Stomach (tissue), 9 donors: ENCODE measurements around the gene BPIFB6. TPM values are rescaled to one million over a fixed set of nuclear protein-coding genes. Genes with fewer than 3 reads are reported as not detected.

Experiments
- DNase-seq, 2 donors: peaks; one replicate each; pipeline versions ENCODE4 v3.0.0 to v3.0.0-alpha.2; 2013 to 2019
- H3K27ac ChIP-seq, 5 donors: fragments of 200-600 bp in 4 of 5; sonication (generic) in 4 of 5; one replicate each; pipeline ENCODE4 v1.5.1; 2013 to 2019; ENCODE audit warnings: mild to moderate bottlenecking in 1 of 5, moderate library complexity in 1 of 5
- H3K27me3 ChIP-seq, 3 donors: fragments of 200-600 bp; sonication (generic); one replicate each; pipeline ENCODE4 v1.5.1; 2017 to 2019; ENCODE audit warnings: mixed run types in 1 of 3
- H3K36me3 ChIP-seq, 4 donors: fragments of 200-600 bp; sonication (generic); 1 replicate in 3 of 4; 2 replicates in 1 of 4; pipeline ENCODE4 v1.5.1; 2016 to 2019
- H3K4me1 ChIP-seq, 4 donors: fragments of 200-600 bp; sonication (generic); one replicate each; pipeline ENCODE4 v1.5.1; 2016 to 2019
- H3K4me3 ChIP-seq, 4 donors: fragments of 200-600 bp; sonication (generic) in 3 of 4; one replicate each; pipeline ENCODE4 v1.5.1; 2016 to 2019; ENCODE audit warnings: mild to moderate bottlenecking in 1 of 4
- H3K9me3 ChIP-seq, 4 donors: fragments of 200-600 bp; sonication (generic); one replicate each; pipeline ENCODE4 v1.5.1; 2016 to 2019
- EP300 ChIP-seq: sonication (generic); formaldehyde crosslinking; IDR thresholded peaks from one replicate; pipeline ENCODE4 v1.6.1; 2017; ENCODE audit warnings: antibody characterized with exemption
- POLR2A ChIP-seq, 4 donors: fragments of 450-650 bp; IDR thresholded peaks; one replicate each; pipeline ENCODE4 v1.6.1; 2016; ENCODE audit warnings: antibody characterized with exemption in 4 of 4, control low read depth in 2 of 4, mild to moderate bottlenecking in 1 of 4, moderate library complexity in 1 of 4
- POLR2AphosphoS5 ChIP-seq, 3 donors: sonication (generic); formaldehyde crosslinking; IDR thresholded peaks; one replicate each; pipeline ENCODE4 v1.6.1; 2016; ENCODE audit warnings: antibody characterized with exemption in 3 of 3
- WGBS, 5 donors: extraction: QIAGEN DNeasy Blood & Tissue Kit in 3 of 5; methylation state at CpG; one replicate each; pipeline versions ENCODE4 v1.1.5 to v1.1.7; 2013 to 2018; 5-methylcytosine and 5-hydroxymethylcytosine counted together
- intact Hi-C: fragments of 100-400 bp; cut with DNase I; formaldehyde crosslinking; loops from one replicate; pipeline ENCODE4 v1.15.1; 2023; ENCODE audit warnings: low total_unique reads
- polyA plus RNA-seq, 3 donors: library from polyadenylated mRNA; stranded (reverse); fragments of 200-250 nt; gene quantifications; one replicate each; pipeline ENCODE4 v1.2.3, GENCODE V29; 2013
- total RNA-seq, 5 donors: library from RNA; depleted of rRNA; stranded (reverse); fragments of >200 nt; gene quantifications; one replicate each; pipeline versions ENCODE4 v1.1.0 to v1.2.3, GENCODE V29; 2014 to 2016
- TF ChIP-seq, protein P1 (sequence below), 7 experiments: fragments of 450-650 bp in 4 of 7; fragments of 200-600 bp in 3 of 7; sonication (generic) in 3 of 7; IDR thresholded peaks; one replicate each; pipeline ENCODE4 v1.5.1; 2016 to 2019; ENCODE audit warnings: antibody characterized with exemption in 7 of 7, control low read depth in 2 of 7, mild to moderate bottlenecking in 1 of 7
- donor health status: healthy with polysubstance abuse.
- donor health status: Bipolar disorder and iron deficiency.
- donor health status: healthy.

BPIFB6 gene
- total and polyA plus RNA-seq, 8 donors: not detected

GRCh38 chr20:33026779-33027759, 4.4 kb upstream of the BPIFB6 start:
- Histone ChIP-seq H3K4me1 (no peaks in the 10 kb centered on the region), H3K36me3 (no peaks in the 10 kb centered on the region), H3K27ac (no peak overlapping the region), H3K27me3 (peaks cover 0 to 20% (median 0%) of the 10 kb centered on the region in 3 donors), H3K9me3 (no peaks in the 10 kb centered on the region), H3K4me3 (no peak overlapping the region)
- intact Hi-C loops: no loop called here
- TF ChIP-seq POLR2AphosphoS5 (IDR thresholded peaks at IDR 0.05) (no peak), EP300 (no peak), POLR2A (IDR thresholded peaks at IDR 0.05) (no peak)
- TF ChIP-seq, protein P1, sequence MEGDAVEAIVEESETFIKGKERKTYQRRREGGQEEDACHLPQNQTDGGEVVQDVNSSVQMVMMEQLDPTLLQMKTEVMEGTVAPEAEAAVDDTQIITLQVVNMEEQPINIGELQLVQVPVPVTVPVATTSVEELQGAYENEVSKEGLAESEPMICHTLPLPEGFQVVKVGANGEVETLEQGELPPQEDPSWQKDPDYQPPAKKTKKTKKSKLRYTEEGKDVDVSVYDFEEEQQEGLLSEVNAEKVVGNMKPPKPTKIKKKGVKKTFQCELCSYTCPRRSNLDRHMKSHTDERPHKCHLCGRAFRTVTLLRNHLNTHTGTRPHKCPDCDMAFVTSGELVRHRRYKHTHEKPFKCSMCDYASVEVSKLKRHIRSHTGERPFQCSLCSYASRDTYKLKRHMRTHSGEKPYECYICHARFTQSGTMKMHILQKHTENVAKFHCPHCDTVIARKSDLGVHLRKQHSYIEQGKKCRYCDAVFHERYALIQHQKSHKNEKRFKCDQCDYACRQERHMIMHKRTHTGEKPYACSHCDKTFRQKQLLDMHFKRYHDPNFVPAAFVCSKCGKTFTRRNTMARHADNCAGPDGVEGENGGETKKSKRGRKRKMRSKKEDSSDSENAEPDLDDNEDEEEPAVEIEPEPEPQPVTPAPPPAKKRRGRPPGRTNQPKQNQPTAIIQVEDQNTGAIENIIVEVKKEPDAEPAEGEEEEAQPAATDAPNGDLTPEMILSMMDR (IDR thresholded peaks at IDR 0.05): no peak
- no peak for DNase-seq
- 73 to 78% (median 75%) methylated on average over 9 to 10 of the region's 10 CpGs for WGBS, 5 donors

- Histone ChIP-seq H3K36me3 (no peaks in the 10 kb centered on the region), H3K4me3 (no peak overlapping the region), H3K27ac (no peak overlapping the region), H3K4me1 (no peaks in the 10 kb centered on the region), H3K27me3 (peaks cover 0 to 20% (median 0%) of the 10 kb centered on the region in 3 donors), H3K9me3 (peaks cover 0 to 4% (median under 1%) of the 10 kb centered on the region in 4 donors)
- intact Hi-C loops: no loop called here
- DNase-seq: no peak
- 68 to 82% (median 80%) methylated on average over 9 to 12 of the region's 12 CpGs for WGBS, 5 donors
- TF ChIP-seq POLR2AphosphoS5 (IDR thresholded peaks at IDR 0.05): no peak
- TF ChIP-seq, protein P1 (IDR thresholded peaks at IDR 0.05): no peak
- TF ChIP-seq EP300: no peak
These were observed 3.4 kb upstream of the BPIFB6 start for GRCh38 chr20:33027769-33028751.

DNA sequence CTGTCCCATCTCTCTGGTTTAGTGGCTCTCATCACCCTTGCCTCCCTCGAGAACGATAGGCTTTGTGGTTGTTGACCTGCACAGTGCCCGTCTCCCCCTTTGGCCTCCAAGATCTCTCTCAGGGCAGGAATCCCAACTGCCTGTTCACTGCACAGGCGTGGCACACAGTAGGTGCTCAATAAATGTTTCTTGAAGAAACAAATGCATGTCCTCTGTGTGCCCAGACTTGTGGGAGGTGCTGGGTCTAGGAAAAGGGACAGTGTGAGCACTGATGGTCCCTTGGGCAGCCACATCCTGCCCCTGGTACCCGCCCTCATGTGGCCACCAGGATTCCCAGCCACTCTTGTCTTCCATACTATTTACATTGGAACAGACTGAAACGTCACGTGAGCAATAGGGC, 2.6 kb upstream of the BPIFB6 start:
- WGBS, 5 donors: 62 to 71% (median 68%) methylated on average over 7 of the region's 7 CpGs
- no peaks in the 10 kb centered on the region for H3K36me3 ChIP-seq
- H3K27me3 ChIP-seq: peaks cover 0 to 20% (median 0%) of the 10 kb centered on the region in 3 donors
- no peak for DNase-seq
- no peaks in the 10 kb centered on the region for H3K4me1 ChIP-seq
- no peak overlapping the region for H3K4me3 ChIP-seq
- TF ChIP-seq, protein P1 (IDR thresholded peaks at IDR 0.05): no peak
- TF ChIP-seq POLR2AphosphoS5 (IDR thresholded peaks at IDR 0.05) (no peak), POLR2A (IDR thresholded peaks at IDR 0.05) (no peak), EP300 (no peak)
- no peak overlapping the region for H3K27ac ChIP-seq
- peaks cover 0 to 8% (median 4%) of the 10 kb centered on the region in 4 donors for H3K9me3 ChIP-seq
- intact Hi-C loops: no loop called here

DNA sequence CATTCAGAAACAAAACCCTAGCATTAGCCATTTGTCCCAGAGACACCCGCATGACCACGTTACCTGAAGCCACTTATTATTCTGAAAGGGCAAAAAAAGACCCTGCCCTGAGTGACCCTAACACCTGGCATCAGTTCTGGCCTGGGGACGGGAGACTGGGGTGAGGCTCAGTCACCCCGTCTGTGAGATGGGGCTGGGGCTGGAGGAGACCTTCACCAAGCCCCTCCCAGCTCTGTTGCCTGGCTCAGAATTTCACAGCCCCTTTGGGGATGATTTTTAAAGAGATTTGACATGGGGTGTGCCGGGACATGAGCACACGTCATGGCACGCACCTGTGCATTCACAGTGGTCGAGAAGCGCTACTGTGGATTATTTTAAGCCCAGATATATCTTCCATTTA, 1.4 kb upstream of the BPIFB6 start:
- intact Hi-C loops: no loop called here
- no peak overlapping the region for H3K27ac ChIP-seq
- H3K9me3 ChIP-seq: peaks cover 0 to 8% (median 4%) of the 10 kb centered on the region in 4 donors
- peaks cover 0 to 20% (median 0%) of the 10 kb centered on the region in 3 donors for H3K27me3 ChIP-seq
- DNase-seq: no peak
- 79 to 81% (median 81%) methylated on average over 9 of the region's 9 CpGs for WGBS, 5 donors
- H3K4me1 ChIP-seq: no peaks in the 10 kb centered on the region
- no peak overlapping the region for H3K4me3 ChIP-seq
- no peak for TF ChIP-seq POLR2AphosphoS5 (IDR thresholded peaks at IDR 0.05)
- TF ChIP-seq POLR2A (IDR thresholded peaks at IDR 0.05): no peak
- no peak for TF ChIP-seq EP300
- TF ChIP-seq, protein P1 (IDR thresholded peaks at IDR 0.05): no peak
- no peaks in the 10 kb centered on the region for H3K36me3 ChIP-seq
